ENCODE data around the gene SNX8.
"Not testable (repeated sequence)": the region's sequence is repeated elsewhere in the genome, so short reads cannot be mapped to it uniquely, and the experiment has no call there.

The SNX8 gene

DNA sequence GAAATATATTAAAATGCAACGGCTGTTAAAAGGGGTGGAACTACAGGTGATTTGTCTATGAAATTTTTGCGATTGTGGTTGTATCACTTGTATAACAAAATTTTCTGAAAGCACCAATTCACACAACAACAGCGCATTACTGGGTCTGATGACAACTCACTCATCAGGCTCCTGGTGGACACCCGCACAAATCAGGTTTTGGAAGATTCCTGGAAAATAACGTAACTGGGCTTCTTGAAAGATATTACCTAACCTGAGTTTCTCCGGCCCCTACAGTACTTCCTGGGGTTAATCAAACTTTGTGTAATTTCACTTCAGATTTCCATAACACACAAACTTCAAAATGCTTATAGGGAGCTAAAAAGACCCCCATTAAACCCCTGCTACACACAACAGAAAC, 7.6 kb downstream of the SNX8 start:
- Histone ChIP-seq H3K36me3 (ENCODE audit: insufficient read depth, low read length) (no peaks in the 10 kb centered on the region), H3K79me2 (ENCODE audit: control insufficient read depth, insufficient read depth, low read length, unreplicated experiment) (peaks cover 24% of the 10 kb centered on the region), H3K27me3 (ENCODE audit: insufficient read depth, low read length) (no peaks in the 10 kb centered on the region), H3K4me1 (ENCODE audit: control insufficient read depth, insufficient read depth, low read length, unreplicated experiment) (no peaks in the 10 kb centered on the region), H3K4me3 (ENCODE audit: low read depth, low read length) (no peak overlapping the region), H2AFZ (ENCODE audit: low read length, unreplicated experiment) (no peak overlapping the region), H3K27ac (ENCODE audit: low read depth, low read length) (no peak overlapping the region)

DNA sequence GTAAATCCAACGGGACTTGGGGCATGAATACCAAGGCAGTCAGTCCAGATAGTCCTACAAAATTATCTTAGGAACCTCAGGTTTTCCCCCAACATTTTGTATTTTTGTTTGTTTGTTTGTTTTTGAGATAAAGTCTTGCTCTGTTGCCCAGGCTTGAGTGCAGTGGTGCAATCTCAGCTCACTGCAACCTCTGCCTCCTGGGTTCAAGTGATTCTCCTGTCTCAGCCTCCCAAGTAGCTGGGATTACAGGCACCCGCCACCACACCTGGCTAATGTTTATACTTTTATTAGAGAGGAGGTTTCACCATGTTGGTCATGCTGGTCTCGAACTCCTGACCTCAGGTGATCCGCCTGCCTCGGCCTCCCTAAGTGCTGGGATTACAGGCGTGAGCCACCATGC, 9.0 kb downstream of the SNX8 start:
- peaks cover 20% of the 10 kb centered on the region for H3K79me2 ChIP-seq (ENCODE audit: control insufficient read depth, insufficient read depth, low read length, unreplicated experiment)
- not testable (repeated sequence) for H2AFZ ChIP-seq (ENCODE audit: low read length, unreplicated experiment); H3K4me3 ChIP-seq (ENCODE audit: low read depth, low read length); H3K4me1 ChIP-seq (ENCODE audit: control insufficient read depth, insufficient read depth, low read length, unreplicated experiment); H3K36me3 ChIP-seq (ENCODE audit: insufficient read depth, low read length); H3K27ac ChIP-seq (ENCODE audit: low read depth, low read length); H3K27me3 ChIP-seq (ENCODE audit: insufficient read depth, low read length)

DNA sequence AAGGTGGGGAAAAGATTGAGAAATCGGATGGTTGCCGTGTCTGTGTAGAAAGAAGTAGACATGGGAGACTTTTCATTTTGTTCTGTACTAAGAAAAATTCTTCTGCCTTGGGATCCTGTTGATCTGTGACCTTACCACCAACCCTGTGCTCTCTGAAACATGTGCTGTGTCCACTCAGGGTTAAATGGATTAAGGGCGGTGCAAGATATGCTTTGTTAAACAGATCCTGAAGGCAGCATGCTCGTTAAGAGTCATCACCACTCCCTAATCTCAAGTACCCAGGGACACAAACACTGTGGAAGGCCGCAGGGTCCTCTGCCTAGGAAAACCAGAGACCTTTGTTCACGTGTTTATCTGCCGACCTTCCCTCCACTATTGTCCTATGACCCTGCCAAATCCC, 10.7 kb downstream of the SNX8 start:
- not testable (repeated sequence) for H3K27ac ChIP-seq (ENCODE audit: low read depth, low read length); H3K36me3 ChIP-seq (ENCODE audit: insufficient read depth, low read length); H3K27me3 ChIP-seq (ENCODE audit: insufficient read depth, low read length); H2AFZ ChIP-seq (ENCODE audit: low read length, unreplicated experiment); H3K4me3 ChIP-seq (ENCODE audit: low read depth, low read length)
- Histone ChIP-seq H3K79me2 (ENCODE audit: control insufficient read depth, insufficient read depth, low read length, unreplicated experiment) (peaks cover 15% of the 10 kb centered on the region), H3K4me1 (ENCODE audit: control insufficient read depth, insufficient read depth, low read length, unreplicated experiment) (peaks cover 18% of the 10 kb centered on the region)

DNA sequence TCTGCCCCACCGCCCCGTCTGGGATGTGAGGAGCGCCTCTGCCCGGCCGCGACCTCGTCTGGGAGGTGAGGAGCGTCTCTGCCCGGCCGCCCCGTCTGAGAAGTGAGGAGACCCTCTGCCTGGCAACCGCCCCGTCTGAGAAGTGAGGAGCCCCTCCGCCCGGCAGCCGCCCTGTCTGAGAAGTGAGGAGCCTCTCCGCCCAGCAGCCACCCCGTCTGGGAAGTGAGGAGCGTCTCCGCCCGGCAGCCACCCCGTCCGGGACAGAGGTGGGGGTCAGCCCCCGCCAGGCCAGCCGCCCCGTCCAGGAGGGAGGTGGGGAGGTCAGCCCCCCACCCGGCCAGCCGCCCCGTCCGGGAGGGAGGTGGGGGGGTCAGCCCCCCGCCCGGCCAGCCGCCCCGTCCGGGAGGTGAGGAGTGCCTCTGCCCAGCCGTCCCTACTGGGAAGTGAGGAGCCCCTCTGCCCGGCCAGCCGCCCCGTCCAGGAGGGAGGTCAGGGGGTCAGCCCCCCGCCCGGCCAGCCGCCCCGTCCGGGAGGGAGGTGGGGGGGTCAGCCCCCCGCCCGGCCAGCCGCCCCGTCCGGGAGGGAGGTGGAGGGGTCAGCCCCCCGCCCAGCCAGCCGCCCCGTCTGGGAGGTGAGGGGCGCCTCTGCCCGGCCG, 11.4 kb downstream of the SNX8 start:
- peaks cover 18% of the 10 kb centered on the region for H3K4me1 ChIP-seq (ENCODE audit: control insufficient read depth, insufficient read depth, low read length, unreplicated experiment)
- not testable (repeated sequence) for H3K4me3 ChIP-seq (ENCODE audit: low read depth, low read length); H3K36me3 ChIP-seq (ENCODE audit: insufficient read depth, low read length); H3K27me3 ChIP-seq (ENCODE audit: insufficient read depth, low read length); H2AFZ ChIP-seq (ENCODE audit: low read length, unreplicated experiment); H3K27ac ChIP-seq (ENCODE audit: low read depth, low read length)
- peaks cover 17% of the 10 kb centered on the region for H3K79me2 ChIP-seq (ENCODE audit: control insufficient read depth, insufficient read depth, low read length, unreplicated experiment)

DNA sequence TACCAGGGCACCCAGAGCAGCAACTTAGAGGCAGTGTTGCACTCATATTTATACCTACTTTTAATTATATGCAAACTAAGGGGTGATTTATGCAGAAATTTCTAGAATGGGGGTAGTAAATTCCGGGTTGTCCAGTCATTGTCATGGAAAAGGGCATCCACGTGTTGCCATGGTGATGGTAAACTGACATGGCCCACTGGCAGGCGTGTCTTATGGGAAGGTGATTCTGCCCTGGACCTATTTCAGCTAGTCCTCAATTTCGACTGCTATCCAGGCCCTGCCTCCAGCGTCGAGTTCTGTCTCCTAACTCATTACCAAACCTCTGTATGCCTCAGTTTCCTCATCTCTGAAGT, 12.8 kb downstream of the SNX8 start:
- Histone ChIP-seq H3K4me3 (ENCODE audit: low read depth, low read length) (no peak overlapping the region), H3K79me2 (ENCODE audit: control insufficient read depth, insufficient read depth, low read length, unreplicated experiment) (peaks cover 14% of the 10 kb centered on the region), H3K27me3 (ENCODE audit: insufficient read depth, low read length) (no peaks in the 10 kb centered on the region), H3K4me1 (ENCODE audit: control insufficient read depth, insufficient read depth, low read length, unreplicated experiment) (peaks cover 18% of the 10 kb centered on the region), H3K36me3 (ENCODE audit: insufficient read depth, low read length) (no peaks in the 10 kb centered on the region), H2AFZ (ENCODE audit: low read length, unreplicated experiment) (no peak overlapping the region), H3K27ac (ENCODE audit: low read depth, low read length) (peak overlapping the region; percentile 47; the same call in 1 of the 2 replicates)

DNA sequence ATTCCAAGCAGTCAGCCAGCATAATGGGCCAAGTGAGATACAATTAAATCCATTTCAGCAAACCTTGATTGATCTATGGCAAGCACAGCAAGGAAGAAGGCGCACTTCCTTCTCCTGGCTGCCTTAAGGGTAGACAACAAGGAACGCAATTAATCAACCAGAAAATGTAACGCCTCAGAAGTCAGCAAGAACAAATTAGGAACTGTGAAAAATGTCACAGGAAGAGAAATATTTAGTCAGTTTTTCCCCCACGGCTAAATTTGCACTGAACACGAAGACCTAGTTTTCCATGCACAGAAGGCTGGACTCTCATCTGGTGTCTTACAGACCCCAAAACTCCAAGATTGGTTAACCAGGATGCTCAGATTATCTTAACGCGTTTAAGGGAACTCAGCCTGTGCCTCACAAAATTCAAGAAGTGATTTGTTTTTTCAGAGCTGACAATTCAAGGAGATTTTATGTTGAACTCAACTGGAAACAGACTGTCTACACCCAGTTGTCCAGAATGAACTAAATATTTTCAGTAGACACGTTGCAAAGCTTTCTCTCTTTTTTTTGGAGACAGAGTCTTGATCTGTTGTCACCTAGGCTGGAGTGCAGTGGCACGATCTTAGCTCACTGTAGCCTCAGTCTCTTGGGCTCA, 14.2 kb downstream of the SNX8 start:
- H3K27ac ChIP-seq (ENCODE audit: low read depth, low read length): peak overlapping the region; percentile 75
- no peak overlapping the region for H3K4me3 ChIP-seq (ENCODE audit: low read depth, low read length)
- peaks cover 18% of the 10 kb centered on the region for H3K4me1 ChIP-seq (ENCODE audit: control insufficient read depth, insufficient read depth, low read length, unreplicated experiment)
- peaks cover 12% of the 10 kb centered on the region for H3K79me2 ChIP-seq (ENCODE audit: control insufficient read depth, insufficient read depth, low read length, unreplicated experiment)
- no peaks in the 10 kb centered on the region for H3K36me3 ChIP-seq (ENCODE audit: insufficient read depth, low read length)
- no peaks in the 10 kb centered on the region for H3K27me3 ChIP-seq (ENCODE audit: insufficient read depth, low read length)
- no peak overlapping the region for H2AFZ ChIP-seq (ENCODE audit: low read length, unreplicated experiment)

DNA sequence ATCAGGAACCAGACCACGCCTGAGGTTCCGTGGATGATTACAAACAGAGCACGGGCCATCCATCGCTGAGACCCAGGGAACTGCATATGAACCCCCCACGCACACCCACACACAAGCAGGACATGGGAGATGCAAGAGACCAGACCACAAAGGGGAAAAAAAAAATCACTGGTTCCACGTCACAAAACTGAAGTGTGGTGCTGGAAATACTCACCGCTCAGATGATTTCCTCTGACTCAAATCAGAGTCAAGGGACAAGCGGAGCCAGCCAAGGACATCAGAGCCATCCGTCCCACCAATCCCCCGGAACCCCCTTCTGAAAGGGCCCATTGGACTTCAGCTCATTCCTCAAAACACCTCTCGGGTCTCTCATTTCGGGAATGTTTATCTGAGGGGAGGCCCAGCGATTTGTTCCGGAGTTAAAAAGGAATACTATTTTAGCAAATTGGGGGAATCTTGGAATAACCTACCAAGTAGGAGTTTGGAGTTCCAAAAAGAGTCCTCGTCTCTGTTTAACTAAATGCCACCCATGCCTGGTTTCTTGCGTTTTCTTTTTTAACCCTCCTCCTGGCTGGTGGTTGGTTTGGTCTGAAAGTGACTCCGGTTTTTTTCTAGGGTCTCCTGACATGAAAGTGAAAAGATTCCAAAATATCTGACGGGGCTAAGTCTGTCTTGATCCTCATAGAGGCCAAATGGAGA, 15.0 kb downstream of the SNX8 start:
- Histone ChIP-seq H3K4me1 (ENCODE audit: control insufficient read depth, insufficient read depth, low read length, unreplicated experiment) (peaks cover 18% of the 10 kb centered on the region), H3K27me3 (ENCODE audit: insufficient read depth, low read length) (no peaks in the 10 kb centered on the region), H3K27ac (ENCODE audit: low read depth, low read length) (peak overlapping the region; percentile 75), H3K36me3 (ENCODE audit: insufficient read depth, low read length) (no peaks in the 10 kb centered on the region), H3K4me3 (ENCODE audit: low read depth, low read length) (peak overlapping the region; percentile 1; the same call in 1 of the 2 replicates), H3K79me2 (ENCODE audit: control insufficient read depth, insufficient read depth, low read length, unreplicated experiment) (peaks cover 6% of the 10 kb centered on the region), H2AFZ (ENCODE audit: low read length, unreplicated experiment) (no peak overlapping the region)

DNA sequence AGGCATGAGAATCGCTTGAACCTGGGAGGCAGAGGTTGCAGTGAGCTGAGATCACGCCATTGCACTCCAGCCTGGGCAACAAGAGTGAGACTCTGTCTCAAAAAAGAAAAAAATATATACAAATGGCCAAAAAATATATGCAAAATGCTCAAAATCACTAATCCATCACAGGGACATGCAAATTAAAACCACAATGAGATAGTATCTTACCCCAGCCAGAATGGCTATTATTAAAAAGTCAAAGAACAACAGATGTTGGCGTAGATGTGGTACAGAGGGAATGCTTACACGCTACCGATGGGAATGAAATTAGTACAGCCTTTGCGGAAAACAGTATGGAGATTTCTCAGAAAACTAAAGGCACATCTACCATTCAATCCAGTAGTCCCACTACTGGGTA, 17.4 kb downstream of the SNX8 start:
- H2AFZ ChIP-seq (ENCODE audit: low read length, unreplicated experiment): no peak overlapping the region
- H3K79me2 ChIP-seq (ENCODE audit: control insufficient read depth, insufficient read depth, low read length, unreplicated experiment): peaks cover 6% of the 10 kb centered on the region
- no peak overlapping the region for H3K4me3 ChIP-seq (ENCODE audit: low read depth, low read length)
- no peaks in the 10 kb centered on the region for H3K36me3 ChIP-seq (ENCODE audit: insufficient read depth, low read length)
- no peak overlapping the region for H3K27ac ChIP-seq (ENCODE audit: low read depth, low read length)
- no peaks in the 10 kb centered on the region for H3K27me3 ChIP-seq (ENCODE audit: insufficient read depth, low read length)
- peaks cover 18% of the 10 kb centered on the region for H3K4me1 ChIP-seq (ENCODE audit: control insufficient read depth, insufficient read depth, low read length, unreplicated experiment)

DNA sequence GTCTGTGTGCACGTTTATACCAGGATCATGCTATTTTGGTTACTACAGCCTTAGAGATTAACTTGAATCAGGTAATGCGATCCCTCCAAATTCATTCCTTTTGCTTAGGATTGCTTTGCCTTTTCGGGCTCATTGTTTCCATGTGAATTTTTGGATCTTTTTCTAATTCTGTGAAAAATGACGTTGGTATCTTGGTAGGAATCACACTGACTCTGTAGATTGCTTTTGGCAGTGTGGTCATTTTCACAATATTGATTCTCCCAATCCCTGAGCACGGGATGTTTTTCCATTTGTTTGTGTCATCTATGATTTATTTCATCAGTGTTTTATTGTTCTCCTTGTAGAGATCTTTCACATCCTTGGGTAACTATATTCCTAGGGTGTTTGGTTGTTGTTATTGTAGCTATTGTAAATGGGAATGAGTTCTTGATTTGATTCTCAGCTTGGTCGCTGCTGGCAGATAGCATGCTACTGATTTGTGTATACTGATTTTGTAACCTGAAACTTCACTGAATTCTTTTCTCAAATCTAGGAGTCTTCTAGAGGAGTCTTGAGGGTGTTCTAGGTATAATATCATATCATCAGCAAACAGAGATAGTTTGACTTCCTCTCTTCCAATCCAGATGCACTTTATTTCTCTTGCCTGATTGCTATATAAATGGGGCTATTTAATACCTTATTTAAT, 18.2 kb downstream of the SNX8 start:
- Histone ChIP-seq H3K4me1 (ENCODE audit: control insufficient read depth, insufficient read depth, low read length, unreplicated experiment) (peaks cover 14% of the 10 kb centered on the region), H3K27ac (ENCODE audit: low read depth, low read length) (no peak overlapping the region), H3K79me2 (ENCODE audit: control insufficient read depth, insufficient read depth, low read length, unreplicated experiment) (peaks cover 6% of the 10 kb centered on the region), H3K4me3 (ENCODE audit: low read depth, low read length) (no peak overlapping the region), H3K27me3 (ENCODE audit: insufficient read depth, low read length) (no peaks in the 10 kb centered on the region), H3K36me3 (ENCODE audit: insufficient read depth, low read length) (no peaks in the 10 kb centered on the region), H2AFZ (ENCODE audit: low read length, unreplicated experiment) (no peak overlapping the region)

DNA sequence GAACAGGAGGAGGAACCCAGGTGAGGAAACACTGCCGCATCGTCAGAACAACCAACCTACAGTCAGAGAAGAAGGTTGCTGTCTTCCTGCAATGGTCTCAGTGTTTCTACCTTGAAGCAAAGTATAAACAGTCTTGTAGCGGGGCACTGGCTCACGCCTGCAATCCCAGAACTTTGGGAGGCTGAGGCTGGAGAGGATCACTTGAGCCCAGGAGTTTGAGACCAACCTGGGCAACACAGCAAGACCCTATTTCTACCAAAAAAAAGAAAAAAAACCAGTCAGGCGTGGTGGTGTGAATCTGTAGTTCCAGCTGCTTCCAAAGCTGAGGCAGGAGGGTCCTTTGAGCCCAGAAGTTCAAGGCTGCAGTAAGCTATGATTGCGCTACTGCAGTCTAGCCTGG, 23.4 kb downstream of the SNX8 start:
- no peaks in the 10 kb centered on the region for H3K27me3 ChIP-seq (ENCODE audit: insufficient read depth, low read length)
- H3K4me3 ChIP-seq (ENCODE audit: low read depth, low read length): no peak overlapping the region
- H3K27ac ChIP-seq (ENCODE audit: low read depth, low read length): no peak overlapping the region
- peaks cover 5% of the 10 kb centered on the region for H3K79me2 ChIP-seq (ENCODE audit: control insufficient read depth, insufficient read depth, low read length, unreplicated experiment)
- no peaks in the 10 kb centered on the region for H3K4me1 ChIP-seq (ENCODE audit: control insufficient read depth, insufficient read depth, low read length, unreplicated experiment)
- no peaks in the 10 kb centered on the region for H3K36me3 ChIP-seq (ENCODE audit: insufficient read depth, low read length)
- H2AFZ ChIP-seq (ENCODE audit: low read length, unreplicated experiment): no peak overlapping the region
